C4-2B (cell line): ENCODE results near the gene TNFRSF12A.

Experiments used
- H3K27ac ChIP-seq: fragments of 450-650 bp; 2 replicates; pipeline ENCODE4 v1.5.1; 2017
- ZFX ChIP-seq: fragments of 450-650 bp; IDR thresholded peaks from 2 replicates; pipeline ENCODE4 v1.6.1; 2017
- TF ChIP-seq, protein P1 (sequence below): fragments of 450-650 bp; conservative IDR thresholded peaks from 2 replicates; pipeline ENCODE4 v1.5.1; 2017; ENCODE audit warnings: mild to moderate bottlenecking

Gene TNFRSF12A

DNA sequence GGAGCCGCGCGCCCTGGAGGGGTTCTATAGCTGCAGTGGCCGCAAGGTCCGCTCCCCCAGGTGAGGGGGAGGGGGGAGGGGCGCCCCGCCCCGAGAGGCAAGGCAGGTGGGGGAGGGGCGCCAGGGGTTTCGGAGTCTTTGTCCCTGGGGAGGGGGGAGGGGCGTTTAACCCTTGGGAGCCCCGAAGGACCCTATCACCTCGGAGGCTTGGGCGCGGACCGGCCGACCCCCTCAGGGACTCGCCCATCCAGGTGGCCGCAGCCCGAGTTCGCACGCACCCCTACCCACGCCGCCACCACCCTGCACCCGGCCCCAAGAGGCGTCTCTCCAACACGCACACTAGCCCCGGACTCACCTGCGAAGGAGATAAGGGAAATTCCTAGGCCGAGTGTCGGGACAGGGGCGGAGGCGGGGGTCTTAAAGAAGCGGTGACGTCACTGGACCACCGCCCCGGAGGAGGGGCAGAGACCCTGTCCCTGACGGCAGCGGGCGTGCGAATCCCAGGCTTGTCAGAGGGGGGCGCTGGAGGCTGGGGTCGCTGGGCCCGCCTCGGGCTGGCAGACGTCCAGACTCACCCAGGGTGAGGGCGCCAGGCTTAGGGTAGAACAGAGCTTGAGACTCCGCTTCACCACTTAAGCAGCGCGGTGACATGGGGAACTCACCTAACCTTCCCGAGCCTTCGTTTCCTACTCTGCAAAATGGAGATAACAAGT, 2.2 kb upstream of the TNFRSF12A start, which contains the start of gene CLDN6:
TSS of gene CLDN6 (minus strand) at position 390 of the 713 bp plus-strand sequence. CDS start 2,162 bp downstream, outside the sequence.
- no peak within 1 kb of the TSS for H3K27ac ChIP-seq
- TF ChIP-seq, protein P1, sequence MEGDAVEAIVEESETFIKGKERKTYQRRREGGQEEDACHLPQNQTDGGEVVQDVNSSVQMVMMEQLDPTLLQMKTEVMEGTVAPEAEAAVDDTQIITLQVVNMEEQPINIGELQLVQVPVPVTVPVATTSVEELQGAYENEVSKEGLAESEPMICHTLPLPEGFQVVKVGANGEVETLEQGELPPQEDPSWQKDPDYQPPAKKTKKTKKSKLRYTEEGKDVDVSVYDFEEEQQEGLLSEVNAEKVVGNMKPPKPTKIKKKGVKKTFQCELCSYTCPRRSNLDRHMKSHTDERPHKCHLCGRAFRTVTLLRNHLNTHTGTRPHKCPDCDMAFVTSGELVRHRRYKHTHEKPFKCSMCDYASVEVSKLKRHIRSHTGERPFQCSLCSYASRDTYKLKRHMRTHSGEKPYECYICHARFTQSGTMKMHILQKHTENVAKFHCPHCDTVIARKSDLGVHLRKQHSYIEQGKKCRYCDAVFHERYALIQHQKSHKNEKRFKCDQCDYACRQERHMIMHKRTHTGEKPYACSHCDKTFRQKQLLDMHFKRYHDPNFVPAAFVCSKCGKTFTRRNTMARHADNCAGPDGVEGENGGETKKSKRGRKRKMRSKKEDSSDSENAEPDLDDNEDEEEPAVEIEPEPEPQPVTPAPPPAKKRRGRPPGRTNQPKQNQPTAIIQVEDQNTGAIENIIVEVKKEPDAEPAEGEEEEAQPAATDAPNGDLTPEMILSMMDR, result no peak; the same call in 1 of the 2 replicates
- no peak for TF ChIP-seq ZFX

DNA sequence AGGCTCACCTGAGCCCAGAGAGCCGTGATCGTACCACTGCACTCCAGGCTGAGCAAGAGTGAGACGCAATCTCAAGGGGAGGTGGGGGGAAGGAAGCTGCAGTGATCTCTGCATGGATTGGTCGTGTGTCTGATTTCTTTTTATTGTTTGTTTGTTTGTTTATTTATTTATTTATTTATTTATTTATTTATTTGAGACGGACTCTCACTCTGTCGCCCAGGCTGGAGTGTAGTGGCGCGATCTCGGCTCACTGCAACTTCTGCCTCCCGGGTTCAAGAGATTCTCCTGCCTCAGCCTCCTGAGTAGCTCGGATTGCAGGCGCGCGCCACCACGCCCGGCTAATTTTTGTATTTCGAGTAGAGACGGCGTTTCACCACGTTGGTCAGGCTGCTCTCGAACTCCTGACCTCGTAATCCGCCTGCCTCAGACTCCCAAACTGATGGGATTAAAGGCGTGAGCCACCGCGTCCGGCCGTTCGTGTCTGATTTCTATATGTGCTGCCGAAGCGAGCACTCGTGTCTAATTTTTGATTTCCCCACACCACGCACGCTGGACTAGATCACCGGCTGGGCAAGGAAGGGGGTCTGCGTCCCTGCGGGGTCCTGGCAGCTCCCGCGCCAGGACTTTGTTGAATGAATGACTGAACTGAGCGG, 448 bp upstream of the TNFRSF12A start:
- TF ChIP-seq ZFX, result no peak
- TF ChIP-seq, protein P1, result no peak
- H3K27ac ChIP-seq, result peak overlapping the region; percentile 69

DNA sequence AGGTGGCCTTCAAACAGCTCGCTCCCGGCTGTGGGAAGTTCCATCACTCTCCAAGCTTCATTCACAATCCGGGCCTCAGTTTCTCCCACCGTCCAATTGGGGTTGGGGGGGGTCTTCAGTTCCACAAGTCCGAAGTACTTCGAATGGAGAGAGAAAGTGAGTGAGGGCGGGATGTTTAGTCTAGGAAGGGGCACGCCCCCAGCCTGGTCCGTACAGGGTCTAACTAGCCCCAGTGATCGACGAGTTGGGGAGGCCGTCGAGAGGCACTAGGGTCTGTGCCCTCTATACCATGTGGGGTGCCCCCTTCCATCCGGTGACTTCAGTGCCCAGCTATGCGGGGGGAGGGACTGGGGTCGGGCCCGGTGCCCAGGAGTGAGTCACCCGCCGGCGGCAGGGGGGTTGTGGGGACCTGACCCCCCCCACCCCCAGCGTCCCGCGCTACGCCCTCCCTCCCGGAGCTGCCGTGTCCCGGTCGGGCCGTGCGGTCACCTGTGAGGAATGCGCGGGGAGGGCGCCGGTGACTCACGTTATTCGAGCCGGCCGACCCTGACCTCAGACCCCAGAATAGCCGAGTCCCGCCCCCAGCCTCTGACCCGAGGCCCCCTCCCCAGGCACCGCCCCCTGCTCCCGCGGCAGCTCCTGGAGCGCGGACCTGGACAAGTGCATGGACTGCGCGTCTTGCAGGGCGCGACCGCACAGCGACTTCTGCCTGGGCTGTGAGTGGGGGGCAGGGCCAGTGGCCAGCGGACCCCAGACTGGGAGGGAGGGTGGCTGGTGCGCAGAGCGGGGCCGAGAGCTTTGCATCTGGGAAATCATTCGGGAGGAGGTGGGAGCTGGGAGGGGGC, 658 bp downstream of the TNFRSF12A start:
- TF ChIP-seq ZFX, result no peak
- H3K27ac ChIP-seq, result peak overlapping the region; percentile 69

DNA sequence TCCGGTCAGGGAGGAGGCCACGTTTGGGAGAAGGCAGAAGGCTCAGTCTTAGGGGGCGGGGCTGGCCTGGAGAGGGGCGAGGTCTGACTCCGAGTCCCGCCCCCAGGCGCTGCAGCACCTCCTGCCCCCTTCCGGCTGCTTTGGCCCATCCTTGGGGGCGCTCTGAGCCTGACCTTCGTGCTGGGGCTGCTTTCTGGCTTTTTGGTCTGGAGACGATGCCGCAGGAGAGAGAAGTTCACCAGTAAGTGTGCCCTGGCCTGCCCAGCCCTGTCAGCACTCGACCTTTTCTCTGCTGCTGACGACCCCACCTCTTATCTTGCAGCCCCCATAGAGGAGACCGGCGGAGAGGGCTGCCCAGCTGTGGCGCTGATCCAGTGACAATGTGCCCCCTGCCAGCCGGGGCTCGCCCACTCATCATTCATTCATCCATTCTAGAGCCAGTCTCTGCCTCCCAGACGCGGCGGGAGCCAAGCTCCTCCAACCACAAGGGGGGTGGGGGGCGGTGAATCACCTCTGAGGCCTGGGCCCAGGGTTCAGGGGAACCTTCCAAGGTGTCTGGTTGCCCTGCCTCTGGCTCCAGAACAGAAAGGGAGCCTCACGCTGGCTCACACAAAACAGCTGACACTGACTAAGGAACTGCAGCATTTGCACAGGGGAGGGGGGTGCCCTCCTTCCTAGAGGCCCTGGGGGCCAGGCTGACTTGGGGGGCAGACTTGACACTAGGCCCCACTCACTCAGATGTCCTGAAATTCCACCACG, 1.5 kb downstream of the TNFRSF12A start:
- H3K27ac ChIP-seq, result peak overlapping the region; percentile 69

GRCh38 chr16:3022208-3022683, 2.1 kb downstream of the TNFRSF12A start:
- H3K27ac ChIP-seq, result peak overlapping the region; percentile 69; the same call in 1 of the 2 replicates

More for the DNA sequence above, 1.5 kb downstream of the TNFRSF12A start:
- TF ChIP-seq ZFX, result no peak
- TF ChIP-seq, protein P1, result peak; percentile 57

GRCh38 chr16:3022684-3023414, 2.7 kb downstream of the TNFRSF12A start:
- TF ChIP-seq ZFX, result no peak
- TF ChIP-seq, protein P1, result no peak

More at GRCh38 chr16:3022208-3022683, 2.1 kb downstream of the TNFRSF12A start:
- no peak for TF ChIP-seq ZFX
- TF ChIP-seq, protein P1, result no peak

More at GRCh38 chr16:3022684-3023414, 2.7 kb downstream of the TNFRSF12A start:
- H3K27ac ChIP-seq, result peak overlapping the region; percentile 85
